Stimulated activated CD4-positive, alpha-beta T cell treated with anti-CD3 and anti-CD28 coated beads, TNF-alpha, amount 100 ng/mL, for 48 hours (primary cell): Measurements from ENCODE around the gene ANKMY1.

ENCODE experiments used
- DNase-seq, 3 donors: peaks; one replicate each; pipeline ENCODE4 v3.0.0-alpha.2; 2020; ENCODE audit warnings: low read depth in 3 of 3

ANKMY1 gene

GRCh38 chr2:240581811-240582210, 24.0 kb upstream of the ANKMY1 start:
- DNase-seq, result no peak

- peak in 2 of 3 donors; percentile 55 to 64 for DNase-seq
Observed at GRCh38 chr2:240579771-240580614, 22.2 kb upstream of the ANKMY1 start.

GRCh38 chr2:240579071-240579762, 21.4 kb upstream of the ANKMY1 start:
- no peak for DNase-seq

- no peak for DNase-seq
Observed at GRCh38 chr2:240578488-240578887, 20.7 kb upstream of the ANKMY1 start.

GRCh38 chr2:240578110-240578450, 20.3 kb upstream of the ANKMY1 start:
- DNase-seq, result no peak

DNA sequence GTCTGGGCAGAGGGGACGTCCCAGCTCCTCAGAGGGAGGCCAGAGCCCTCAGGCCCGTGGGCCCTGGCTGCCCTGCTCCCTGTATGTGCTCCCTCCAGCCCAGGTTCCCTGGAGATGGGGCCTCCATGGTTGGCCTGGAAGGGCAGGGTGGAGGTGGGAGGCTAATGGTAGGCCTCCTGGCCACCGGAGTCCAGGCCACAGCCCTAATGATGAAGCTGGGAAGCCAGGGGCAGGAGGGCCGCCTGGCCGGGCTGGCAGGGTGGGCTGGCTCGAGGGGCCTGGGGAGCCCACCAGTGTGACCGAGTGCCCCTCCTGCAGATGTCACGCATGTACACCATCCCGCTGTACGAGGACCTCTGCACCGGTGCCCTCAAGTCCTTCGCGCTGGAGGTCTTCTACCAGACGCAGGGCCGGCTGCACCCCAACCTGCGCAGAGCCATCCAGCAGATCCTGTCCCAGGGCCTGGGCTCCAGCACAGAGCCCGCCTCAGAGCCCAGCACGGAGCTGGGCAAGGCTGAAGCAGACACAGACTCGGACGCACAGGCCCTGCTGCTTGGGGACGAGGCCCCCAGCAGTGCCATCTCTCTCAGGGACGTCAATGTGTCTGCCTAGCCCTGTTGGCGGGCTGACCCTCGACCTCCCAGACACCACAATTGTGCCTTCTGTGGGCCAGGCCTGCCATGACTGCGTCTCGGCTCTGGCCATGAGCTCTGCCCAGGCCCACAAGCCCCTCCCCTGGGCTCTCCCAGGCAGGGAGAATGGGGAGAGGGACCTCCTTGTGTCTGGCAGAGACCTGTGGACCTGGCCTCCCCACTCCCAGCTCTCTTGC, 19.7 kb upstream of the ANKMY1 start:
- no peak for DNase-seq

GRCh38 chr2:240576436-240577205, 18.8 kb upstream of the ANKMY1 start:
- DNase-seq, result no peak

DNA sequence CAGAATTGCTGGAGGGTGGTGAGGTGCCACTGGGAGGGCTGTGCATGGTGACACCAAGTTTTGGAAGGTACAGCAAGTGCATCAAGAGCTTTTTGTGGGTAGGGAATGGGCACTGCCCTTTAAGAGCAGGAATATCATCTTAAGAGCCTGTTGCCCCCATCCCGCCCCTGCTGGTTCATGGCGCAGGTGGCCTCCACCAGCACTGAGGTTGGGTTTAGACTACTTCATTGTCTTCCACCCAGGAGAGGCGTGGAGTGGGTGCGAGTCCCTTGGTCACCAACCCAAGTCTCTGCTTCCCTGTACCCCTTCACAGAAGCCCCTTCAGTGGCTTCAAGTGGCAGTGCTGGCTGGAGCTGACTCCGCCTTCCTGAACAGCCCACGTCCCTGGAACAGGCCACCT, 18.2 kb upstream of the ANKMY1 start:
- DNase-seq, result no peak

DNA sequence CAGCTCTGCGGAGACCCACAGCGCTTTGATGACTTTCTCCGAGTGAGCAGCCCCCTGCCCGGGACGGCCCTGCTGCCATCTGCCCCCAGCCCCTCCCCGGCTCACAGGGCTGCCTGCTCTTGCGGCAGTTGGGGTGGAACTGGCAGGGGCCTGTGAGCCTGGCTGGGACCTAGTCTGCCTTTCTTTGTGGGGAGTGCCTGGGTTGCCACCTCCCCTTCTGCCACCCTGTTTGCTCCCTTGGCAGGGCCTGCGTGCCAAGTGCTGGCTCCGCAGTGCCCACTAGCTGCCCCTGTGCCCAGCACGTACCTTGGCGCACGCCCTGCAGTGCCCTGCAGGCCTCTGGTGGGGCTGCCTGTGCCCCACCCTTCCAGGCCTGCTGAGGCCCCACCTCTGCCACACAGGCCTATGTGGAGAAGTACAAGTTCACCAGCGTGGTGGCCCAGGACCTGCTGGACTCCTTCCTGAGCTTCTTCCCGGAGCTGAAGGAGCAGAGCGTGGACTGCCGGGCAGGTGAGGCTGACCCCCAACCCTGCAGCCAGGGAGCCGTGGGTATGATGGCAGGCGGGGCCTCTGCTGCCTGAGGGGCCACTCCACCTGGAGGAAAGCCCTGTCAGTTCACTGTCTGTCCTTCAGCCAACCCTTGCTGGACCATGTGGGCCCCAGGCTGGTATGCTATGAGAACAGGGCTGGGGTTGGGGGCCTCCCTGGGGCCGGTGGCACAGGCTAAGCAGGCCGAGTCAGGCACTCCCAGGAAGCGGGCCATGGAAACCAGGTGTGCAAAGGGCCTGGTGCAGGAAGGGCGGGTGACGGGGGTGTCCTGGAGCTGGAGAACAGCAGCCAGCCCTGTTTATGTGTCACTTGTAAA, 17.5 kb upstream of the ANKMY1 start:
- DNase-seq, result no peak

DNA sequence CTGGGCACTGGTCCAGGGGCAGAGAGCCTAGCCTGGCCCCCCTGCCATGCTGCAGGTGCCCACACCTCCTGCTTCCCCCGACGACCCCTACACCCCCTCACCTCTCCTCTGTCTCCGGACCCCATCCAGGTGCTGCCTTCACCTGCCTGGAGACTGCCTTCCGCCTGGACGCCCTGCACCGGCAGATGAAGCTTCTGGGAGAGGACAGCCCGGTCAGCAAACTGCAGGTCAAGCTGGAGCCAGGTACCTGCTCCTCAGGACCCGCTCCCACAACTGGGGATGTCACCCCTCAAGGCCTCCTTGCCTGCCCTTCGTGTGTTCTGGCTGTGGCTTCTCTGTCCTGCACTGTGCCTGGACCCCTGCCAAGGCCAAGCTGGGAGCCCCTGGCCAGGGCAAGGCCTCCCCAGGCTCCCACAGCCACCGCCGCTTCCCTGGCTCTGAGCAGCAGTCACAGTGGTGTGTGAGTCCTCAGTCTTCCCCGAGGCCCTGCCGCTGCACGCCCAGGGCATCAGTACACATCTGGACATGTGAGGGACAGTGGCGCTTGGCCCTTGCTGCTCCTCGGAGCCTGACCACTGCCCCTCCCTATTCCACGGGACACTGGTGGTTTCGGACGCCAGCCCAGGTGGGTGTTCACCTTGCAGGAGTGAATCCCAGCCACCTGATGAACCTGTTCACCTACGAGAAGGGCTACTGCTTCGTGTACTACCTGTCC, 16.8 kb upstream of the ANKMY1 start:
- no peak for DNase-seq

DNA sequence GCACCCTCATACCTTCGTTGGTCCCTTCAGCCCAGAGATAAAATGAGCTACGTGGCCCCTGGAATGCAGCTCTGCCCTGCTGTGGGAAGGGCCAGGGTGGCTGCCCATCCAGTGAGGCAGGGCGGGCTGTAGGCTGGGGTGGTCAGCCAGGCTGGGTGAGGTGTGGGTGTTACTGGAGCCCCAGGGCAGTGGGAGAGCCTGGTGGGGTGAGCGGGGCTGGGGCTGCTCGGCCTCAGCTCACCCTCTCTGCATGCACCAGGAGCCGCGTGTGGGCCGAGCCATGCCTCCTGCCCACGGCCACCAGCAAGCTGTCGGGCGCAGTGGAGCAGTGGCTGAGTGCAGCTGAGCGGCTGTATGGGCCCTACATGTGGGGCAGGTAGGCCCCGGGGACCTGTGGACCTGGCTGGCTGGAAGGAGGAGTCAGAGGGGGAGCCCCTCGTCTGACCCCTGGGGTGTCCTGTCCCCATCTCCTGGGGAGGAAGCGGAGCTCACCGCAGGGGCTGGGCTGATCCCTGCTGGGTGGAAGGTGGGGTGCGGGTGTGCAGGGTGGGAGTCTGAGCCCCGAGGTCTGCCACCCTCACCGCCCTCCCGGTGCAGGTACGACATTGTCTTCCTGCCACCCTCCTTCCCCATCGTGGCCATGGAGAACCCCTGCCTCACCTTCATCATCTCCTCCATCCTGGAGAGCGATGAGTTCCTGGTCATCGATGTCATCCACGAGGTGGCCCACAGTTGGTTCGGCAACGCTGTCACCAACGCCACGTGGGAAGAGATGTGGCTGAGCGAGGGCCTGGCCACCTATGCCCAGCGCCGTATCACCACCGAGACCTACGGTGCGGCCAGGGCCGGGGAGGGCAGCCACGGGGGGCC, 16.0 kb upstream of the ANKMY1 start:
- DNase-seq, result no peak

DNA sequence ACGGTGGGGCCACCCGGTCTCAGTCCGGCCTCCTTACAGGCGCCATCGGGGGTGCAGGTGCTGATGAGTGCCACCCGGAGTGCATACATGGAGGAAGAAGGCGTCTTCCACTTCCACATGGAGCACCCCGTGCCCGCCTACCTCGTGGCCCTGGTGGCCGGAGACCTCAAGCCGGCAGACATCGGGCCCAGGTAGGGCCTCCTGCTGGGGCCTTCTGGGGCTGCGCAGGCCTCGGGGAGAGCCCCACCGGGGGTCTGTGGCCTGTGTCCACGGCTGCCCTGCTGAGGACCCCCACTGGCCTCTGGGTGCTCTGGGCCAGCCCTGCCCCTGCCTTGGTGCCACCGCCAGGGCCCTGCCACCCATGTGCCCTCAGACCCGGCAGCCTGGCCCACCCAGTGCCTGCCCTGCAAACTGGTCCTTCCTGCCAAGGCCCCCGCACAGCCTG, 15.3 kb upstream of the ANKMY1 start:
- DNase-seq, result no peak

- no peak for DNase-seq
Observed at GRCh38 chr2:240572141-240573031, 14.6 kb upstream of the ANKMY1 start.

DNA sequence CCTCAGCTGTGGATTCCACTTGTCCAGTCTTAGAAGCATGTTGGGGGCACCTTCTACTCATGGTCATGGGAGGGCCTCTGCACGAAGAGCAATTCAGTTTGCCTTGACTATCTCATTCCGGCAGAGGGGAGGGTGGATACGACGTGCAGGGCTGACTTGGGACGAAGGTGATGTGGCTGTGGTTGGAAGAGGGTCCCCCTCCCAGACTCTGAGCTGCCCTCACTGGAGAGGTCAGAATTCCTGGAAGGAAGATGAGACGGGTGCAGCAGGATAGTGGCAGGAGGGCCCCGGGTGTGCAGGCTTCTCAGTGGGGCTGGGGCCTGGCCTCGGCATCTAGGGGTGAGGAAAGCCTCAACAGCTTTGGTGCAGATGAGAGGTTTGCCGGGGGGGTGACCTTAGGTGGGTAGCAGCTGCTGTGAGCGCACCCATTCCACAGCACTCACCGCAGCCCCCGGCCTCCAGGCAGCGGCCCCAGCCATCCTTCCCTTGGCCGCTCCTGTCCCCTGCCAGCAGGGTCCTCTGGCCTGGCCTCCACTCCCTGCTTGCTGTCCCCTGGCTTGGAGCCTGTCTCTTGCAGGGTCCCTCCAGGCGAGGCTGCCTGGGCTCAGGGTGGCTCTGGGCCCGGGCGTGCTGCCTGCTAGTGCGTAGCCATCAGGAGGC, 13.7 kb upstream of the ANKMY1 start:
- DNase-seq, result no peak

DNA sequence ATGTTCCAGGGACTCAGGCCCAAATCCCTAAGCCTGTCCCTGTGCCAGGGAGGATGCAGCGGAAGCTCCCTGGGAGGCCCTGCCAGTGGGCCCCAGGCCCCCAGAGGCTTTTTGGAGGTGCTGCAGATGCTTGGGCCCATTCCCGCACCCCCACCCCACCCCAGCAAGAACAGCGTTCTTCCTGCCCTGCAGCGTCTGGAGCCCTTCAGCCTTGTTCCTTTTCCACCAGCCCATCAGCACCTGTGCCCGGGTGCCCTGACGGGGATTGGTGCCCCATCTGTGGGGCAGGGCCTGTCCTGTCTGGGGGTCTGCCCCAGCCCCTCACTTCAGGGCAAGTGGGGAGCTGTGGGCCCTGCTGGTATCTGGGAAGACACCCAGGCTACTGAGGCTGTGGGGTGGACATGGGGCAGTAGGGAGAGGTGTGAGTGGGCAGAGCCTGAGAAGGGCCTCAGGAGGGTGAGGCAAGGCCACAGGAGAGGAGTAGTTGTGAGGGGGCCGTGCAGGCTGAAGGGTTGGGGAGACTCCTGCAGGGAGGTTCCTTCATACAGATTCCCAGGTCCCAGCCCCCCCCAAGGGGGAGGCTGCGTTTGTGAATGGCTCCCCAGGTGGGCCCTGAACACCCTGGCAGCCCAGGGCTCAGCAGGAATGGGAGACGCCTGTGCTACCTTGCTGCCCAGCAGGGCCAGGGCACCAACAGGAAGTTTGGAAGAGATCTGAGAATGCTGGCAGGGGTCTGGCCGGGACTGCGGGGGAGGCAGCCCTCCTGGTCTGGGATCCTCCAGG, 12.9 kb upstream of the ANKMY1 start:
- no peak for DNase-seq

- DNase-seq, result no peak
Observed at GRCh38 chr2:240569998-240570530, 12.3 kb upstream of the ANKMY1 start.
